GM21786 (cell line): ENCODE data around the gene CACNA1H.

Experiments used
- ATAC-seq: cut with Tn5 transposase; IDR thresholded peaks from one replicate; pipeline ENCODE4 v1.9.1; 2021; ENCODE audit not compliant: unreplicated experiment

Gene CACNA1H

GRCh38 chr16:1141716-1142115, 11.2 kb upstream of the CACNA1H start:
- ATAC-seq, result no peak

- no peak for ATAC-seq
Observed at GRCh38 chr16:1142911-1143310, 10.0 kb upstream of the CACNA1H start.

GRCh38 chr16:1143761-1144450, 9.0 kb upstream of the CACNA1H start:
- no peak for ATAC-seq

- ATAC-seq, result no peak
Observed at GRCh38 chr16:1144476-1145382, 8.2 kb upstream of the CACNA1H start.

GRCh38 chr16:1145383-1146100, 7.4 kb upstream of the CACNA1H start:
- ATAC-seq, result no peak

- no peak for ATAC-seq
Observed at GRCh38 chr16:1146409-1146808, 6.5 kb upstream of the CACNA1H start.

- no peak for ATAC-seq
Observed at GRCh38 chr16:1147027-1147426, 5.9 kb upstream of the CACNA1H start.

GRCh38 chr16:1149101-1149636, 3.7 kb upstream of the CACNA1H start:
- no peak for ATAC-seq

- no peak for ATAC-seq
Observed at GRCh38 chr16:1150511-1150982, 2.4 kb upstream of the CACNA1H start.

- ATAC-seq, result no peak
Observed at GRCh38 chr16:1151424-1152122, 1.3 kb upstream of the CACNA1H start.

GRCh38 chr16:1152123-1152638, 725 bp upstream of the CACNA1H start:
- ATAC-seq, result no peak

GRCh38 chr16:1153480-1154160, 714 bp downstream of the CACNA1H start:
- ATAC-seq, result no peak

GRCh38 chr16:1154291-1154886, 1.5 kb downstream of the CACNA1H start:
- no peak for ATAC-seq

- ATAC-seq, result no peak
Observed at GRCh38 chr16:1154887-1155331, 2.0 kb downstream of the CACNA1H start.

- ATAC-seq, result no peak
Observed at GRCh38 chr16:1155353-1156054, 2.6 kb downstream of the CACNA1H start.

GRCh38 chr16:1156055-1156982, 3.4 kb downstream of the CACNA1H start:
- no peak for ATAC-seq

GRCh38 chr16:1156983-1157638, 4.2 kb downstream of the CACNA1H start:
- ATAC-seq, result no peak
